HG03108 (cell line): ENCODE data around the gene NPIPA3.
"Not testable (repeated sequence)": the region's sequence is repeated elsewhere in the genome, so short reads cannot be mapped to it uniquely, and the experiment has no call there.

ENCODE experiments used
- ATAC-seq: cut with Tn5 transposase; IDR thresholded peaks from one replicate; pipeline ENCODE4 v1.9.1; 2021; ENCODE audit warnings: moderate library complexity; ENCODE audit not compliant: unreplicated experiment

Gene NPIPA3

GRCh38 chr16:14741794-14742193 is 38.6 kb downstream of the NPIPA3 start:
- peak; percentile 3 for ATAC-seq

GRCh38 chr16:14742273-14743128 is 39.3 kb downstream of the NPIPA3 start, which contains the start of gene NPIPA2:
NPIPA2 (plus strand) TSS chr16:14742533; CDS start chr16:14748066, 5,533 bp downstream.
- ATAC-seq = peak; percentile 99

GRCh38 chr16:14773654-14774053 is 70.4 kb downstream of the NPIPA3 start:
- ATAC-seq = not testable (repeated sequence)

- not testable (repeated sequence) for ATAC-seq
Measured at GRCh38 chr16:14775624-14776023, 72.4 kb downstream of the NPIPA3 start.
